IMR-90 (cell line): ENCODE measurements around the gene SSR4. TPM values are rescaled to one million over a fixed set of nuclear protein-coding genes. Genes with fewer than 3 reads are reported as not detected.

ENCODE experiments used
- ATAC-seq: fragments of 200-7000 bp; cut with Tn5 transposase; 2 replicates; pipeline ENCODE4 v1.9.1; 2020; ENCODE audit warnings: low read depth, mild to moderate bottlenecking, moderate library complexity
- BruUV-seq: library from RNA; stranded (reverse); fragments of 400-500 nt; replicated peaks from 2 replicates; lab custom pipeline; 2021; lab: Mats Ljungman, UMichigan
- CTCF ChIA-PET: fragments of 300-600 bp; formaldehyde crosslinking; extraction: SDS; loops from one replicate; lab custom pipeline; 2021; ENCODE audit warnings: antibody characterized with exemption; lab: Yijun Ruan, JAX
- POLR2A ChIA-PET: fragments of 300-600 bp; sonication (Branson Sonifier 250); formaldehyde crosslinking; loops from one replicate; lab custom pipeline; 2022; ENCODE audit warnings: antibody characterized with exemption; ENCODE audit not compliant: unreplicated experiment; lab: Charles Lee
- DNase-seq: peaks from one replicate; pipeline ENCODE4 v3.0.0; 2013
- H2AFZ ChIP-seq: replicated peaks from 2 replicates; pipeline ENCODE3; 2013; ENCODE audit warnings: low read length, mild to moderate bottlenecking; ENCODE audit not compliant: poor library complexity
- H2AK5ac ChIP-seq: 2 replicates; pipeline ENCODE4 v1.6.1; 2013; ENCODE audit warnings: low read depth, low read length, inconsistent platforms
- H2AK9ac ChIP-seq: replicated peaks from 2 replicates; pipeline ENCODE3; 2013; ENCODE audit warnings: mild to moderate bottlenecking, low read depth, low read length, moderate library complexity; ENCODE audit not compliant: poor library complexity
- H2BK120ac ChIP-seq: 2 replicates; pipeline ENCODE4 v1.6.1; 2013; ENCODE audit warnings: low read depth, low read length, inconsistent platforms
- H2BK15ac ChIP-seq: 3 replicates; pipeline ENCODE4 v1.6.1; 2013; ENCODE audit warnings: low read depth, low read length, inconsistent platforms
- H2BK20ac ChIP-seq: 2 replicates; pipeline ENCODE4 v1.6.1; 2013; ENCODE audit warnings: low read depth, mild to moderate bottlenecking, inconsistent platforms, low read length, moderate library complexity
- H2BK5ac ChIP-seq: 2 replicates; pipeline ENCODE4 v1.6.1; 2013; ENCODE audit warnings: mild to moderate bottlenecking, low read depth, low read length, inconsistent platforms; ENCODE audit not compliant: poor library complexity, severe bottlenecking
- H3K14ac ChIP-seq: replicated peaks from 2 replicates; pipeline ENCODE4 v1.6.1; 2013; ENCODE audit warnings: low read depth, low read length, inconsistent platforms
- H3K18ac ChIP-seq: 2 replicates; pipeline ENCODE4 v1.6.1; 2013; ENCODE audit warnings: low read depth, low read length, control low read depth
- H3K23ac ChIP-seq: 2 replicates; pipeline ENCODE4 v1.6.1; 2013; ENCODE audit warnings: low read depth, low read length, inconsistent platforms
- H3K27ac ChIP-seq: 2 replicates; pipeline ENCODE4 v1.5.1; 2013; ENCODE audit warnings: mild to moderate bottlenecking, control low read depth, low read length; ENCODE audit not compliant: insufficient read depth
- H3K27me3 ChIP-seq: 2 replicates; pipeline ENCODE4 v1.6.1; 2013; ENCODE audit warnings: low read length; ENCODE audit not compliant: control insufficient read depth, insufficient read depth
- H3K36me3 ChIP-seq: 2 replicates; pipeline ENCODE4 v1.6.1; 2013; ENCODE audit warnings: low read length, mixed read lengths; ENCODE audit not compliant: control insufficient read depth, insufficient read depth
- H3K4ac ChIP-seq: 2 replicates; pipeline ENCODE4 v1.6.1; 2013; ENCODE audit warnings: low read depth, low read length, inconsistent platforms
- H3K4me1 ChIP-seq: 2 replicates; pipeline ENCODE4 v1.6.1; 2013; ENCODE audit warnings: low read length, mixed read lengths; ENCODE audit not compliant: control insufficient read depth, insufficient read depth
- H3K4me2 ChIP-seq: 2 replicates; pipeline ENCODE4 v1.6.1; 2013; ENCODE audit warnings: low read depth, mild to moderate bottlenecking, control low read depth, low read length, moderate library complexity
- H3K4me3 ChIP-seq: 2 replicates; pipeline ENCODE4 v1.5.1; 2013; ENCODE audit warnings: low read depth, mild to moderate bottlenecking, control low read depth, low read length, moderate library complexity; ENCODE audit not compliant: insufficient read depth
- H3K56ac ChIP-seq: 2 replicates; pipeline ENCODE4 v1.6.1; 2013; ENCODE audit warnings: low read length, inconsistent platforms; ENCODE audit not compliant: insufficient read depth; ENCODE audit errors: extremely low read depth
- H3K79me1 ChIP-seq, 2 experiments: 2 replicates each; pipeline ENCODE4 v1.6.1; 2013; ENCODE audit warnings: low read length in 2 of 2, inconsistent platforms in 1 of 2, low read depth in 1 of 2
- H3K9ac ChIP-seq: 2 replicates; pipeline ENCODE4 v1.6.1; 2013; ENCODE audit warnings: low read depth, low read length, control low read depth
- H3K9me1 ChIP-seq: 2 replicates; pipeline ENCODE4 v1.6.1; 2013; ENCODE audit warnings: low read length, inconsistent platforms; ENCODE audit not compliant: insufficient read depth
- H3K9me3 ChIP-seq: 2 replicates; pipeline ENCODE4 v1.6.1; 2013; ENCODE audit warnings: low read length; ENCODE audit not compliant: control insufficient read depth, insufficient read depth
- H4K20me1 ChIP-seq: 2 replicates; pipeline ENCODE4 v1.6.1; 2013; ENCODE audit warnings: low read length, inconsistent platforms; ENCODE audit not compliant: insufficient read depth
- H4K5ac ChIP-seq: 2 replicates; pipeline ENCODE4 v1.6.1; 2013; ENCODE audit warnings: mild to moderate bottlenecking, low read depth, low read length, control low read depth
- H4K8ac ChIP-seq, 2 experiments: 2 replicates each; pipeline ENCODE4 v1.6.1; 2013; ENCODE audit warnings: low read depth in 2 of 2, low read length in 2 of 2, control low read depth in 1 of 2, inconsistent platforms in 1 of 2
- H4K91ac ChIP-seq: 2 replicates; pipeline ENCODE4 v1.6.1; 2013; ENCODE audit warnings: low read depth, low read length, inconsistent platforms; ENCODE audit not compliant: insufficient read depth
- CEBPB ChIP-seq: IDR thresholded peaks from 2 replicates; pipeline ENCODE4 v1.6.1; 2012; ENCODE audit warnings: low read depth, low read length, improper control_type of control experiment
- CHD1 ChIP-seq: IDR thresholded peaks from 2 replicates; pipeline ENCODE4 v1.6.1; 2012; ENCODE audit warnings: low read depth, low read length, improper control_type of control experiment
- FOS ChIP-seq: fragments of 150-350 bp; IDR thresholded peaks from 2 replicates; pipeline ENCODE4 v1.6.1; 2016; ENCODE audit warnings: low read depth, low read length
- MAFK ChIP-seq: IDR thresholded peaks from 2 replicates; pipeline ENCODE4 v1.6.1; 2012; ENCODE audit warnings: low read depth, low read length, improper control_type of control experiment
- MAZ ChIP-seq: IDR thresholded peaks from 2 replicates; pipeline ENCODE4 v1.6.1; 2012; ENCODE audit warnings: low read depth, mild to moderate bottlenecking, low read length, improper control_type of control experiment, moderate library complexity, borderline replicate concordance
- POLR2A ChIP-seq: IDR thresholded peaks from 2 replicates; pipeline ENCODE4 v1.6.1; 2012; ENCODE audit warnings: mild to moderate bottlenecking, low read depth, low read length
- RFX5 ChIP-seq: IDR thresholded peaks from 2 replicates; pipeline ENCODE4 v1.8.0; 2012; ENCODE audit warnings: low read depth, mild to moderate bottlenecking, low read length, moderate library complexity
- SMC3 ChIP-seq: fragments of 150-350 bp; IDR thresholded peaks from 2 replicates; pipeline ENCODE4 v1.6.1; 2016; ENCODE audit warnings: low read depth, mild to moderate bottlenecking, antibody characterized with exemption, low read length, moderate library complexity
- WGBS, 2 experiments: methylation state at CpG; one replicate each; pipeline versions ENCODE4 v1.1.5 to v1.1.7; 2013; ENCODE audit warnings: missing lambda C conversion rate in 2 of 2; ENCODE audit not compliant: insufficient read length in 1 of 2; ENCODE audit errors: extremely low coverage in 2 of 2; 5-methylcytosine and 5-hydroxymethylcytosine counted together
- dilution Hi-C: fragments of 300-500 bp; cut with HindIII; formaldehyde crosslinking; loops from one replicate; pipeline ENCODE4 v1.14.3; 2018; ENCODE audit warnings: low sequenced_read_pairs; ENCODE audit not compliant: unreplicated experiment
- in situ Hi-C: fragments of 300-500 bp; cut with MboI; formaldehyde crosslinking; loops from 3 replicates; pipeline ENCODE4 v1.14.3; 2019; ENCODE audit warnings: low sequenced_read_pairs, inconsistent platforms, mixed read lengths
- intact Hi-C: fragments of 100-400 bp; cut with micrococcal nuclease; formaldehyde crosslinking; loops from 2 replicates; pipeline ENCODE4 v1.10.0; 2022
- polyA plus RNA-seq, 3 experiments: library from polyadenylated mRNA; depleted of rRNA; stranded (reverse); fragments of >200 nt; gene quantifications; 2 replicates each; pipeline ENCODE4 v1.2.3, GENCODE V29; 2012; ENCODE audit warnings: low replicate concordance in 1 of 3
- total RNA-seq: library from RNA; depleted of rRNA; stranded (reverse); fragments of >200 nt; gene quantifications from 2 replicates; pipeline ENCODE4 v1.2.3, GENCODE V29; 2012
- TF ChIP-seq, protein P1 (sequence below): fragments of 150-350 bp; IDR thresholded peaks from 2 replicates; pipeline ENCODE4 v1.6.1; 2016; ENCODE audit warnings: low read depth, mild to moderate bottlenecking, low read length, moderate library complexity, borderline replicate concordance
- TF ChIP-seq, protein P2 (sequence below): fragments of 150-350 bp; IDR thresholded peaks from 2 replicates; pipeline ENCODE4 v1.6.1; 2017; ENCODE audit warnings: mild to moderate bottlenecking, antibody characterized with exemption, low read length, low read depth
- TF ChIP-seq, protein P3 (sequence below): conservative IDR thresholded peaks from 2 replicates; pipeline ENCODE4 v1.5.1; 2012; ENCODE audit warnings: mild to moderate bottlenecking, low read depth, low read length, improper control_type of control experiment

SSR4 gene
- total and polyA plus RNA-seq, 2 of the 4 experiments (the other 2 are of a cell fraction) = 141 to 480 TPM

DNA sequence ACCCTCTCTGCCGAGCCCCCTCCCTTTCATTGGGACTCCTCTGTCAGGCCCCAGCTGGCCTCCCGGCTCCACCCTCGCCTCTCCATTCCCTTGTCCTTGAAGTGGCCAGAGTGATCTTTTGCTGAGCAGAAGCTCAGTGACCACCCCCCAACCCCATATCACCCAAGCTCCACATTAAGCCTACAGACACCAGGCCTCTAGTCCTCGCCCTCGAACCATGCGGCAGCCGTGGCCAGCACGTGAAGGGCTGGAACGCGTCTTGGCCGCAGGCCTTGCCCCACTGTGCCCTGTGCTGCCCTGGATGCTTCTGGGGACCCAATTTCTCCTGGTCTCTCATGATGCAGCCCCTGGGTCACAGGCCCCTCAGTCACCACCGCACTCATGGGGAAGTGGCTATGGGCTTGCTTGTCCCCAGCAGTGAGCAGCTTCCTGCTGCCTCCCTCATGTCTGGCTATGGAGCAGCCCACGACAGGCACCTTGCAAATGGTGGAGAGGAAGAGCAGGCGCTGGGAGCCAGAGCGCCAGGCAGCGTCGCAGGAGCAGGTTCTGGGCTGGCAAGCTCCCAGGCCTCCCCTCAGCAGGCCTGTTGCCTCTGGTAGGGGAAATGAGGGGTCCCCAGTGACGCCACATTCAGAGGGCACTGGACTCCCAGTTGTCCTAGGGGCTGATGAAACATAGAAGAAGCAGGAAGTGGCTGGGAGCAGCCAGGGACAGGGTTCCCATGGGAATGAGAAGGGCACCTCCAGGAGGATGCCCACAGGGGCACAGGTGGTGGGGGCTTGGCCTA is 14.4 kb upstream of the SSR4 start:
- no peak overlapping the region for H3K18ac ChIP-seq
- no TSS peak for BruUV-seq
- no peak overlapping the region for H3K27ac ChIP-seq
- DNase-seq (no peak), ATAC-seq (no peak)
- H3K14ac ChIP-seq = no peak overlapping the region
- no peak overlapping the region for H4K5ac ChIP-seq
- in situ Hi-C loops (no loop called here), dilution Hi-C loops (no loop called here), intact Hi-C loops (no loop called here)
- H2BK15ac ChIP-seq = no peak overlapping the region
- no peak overlapping the region for H2BK5ac ChIP-seq
- H3K4ac ChIP-seq = no peak overlapping the region
- H3K56ac ChIP-seq = no peak overlapping the region
- no peaks in the 10 kb centered on the region for H3K27me3 ChIP-seq
- no peak overlapping the region for H3K23ac ChIP-seq
- H3K9me1 ChIP-seq = no peaks in the 10 kb centered on the region
- no peaks in the 10 kb centered on the region for H3K79me1 ChIP-seq
- peaks cover 2% of the 10 kb centered on the region; the same call in 1 of the 2 replicates for H3K36me3 ChIP-seq
- no peak overlapping the region for H3K4me3 ChIP-seq
- H2BK120ac ChIP-seq = no peak overlapping the region
- H4K8ac ChIP-seq = no peak overlapping the region; a peak in 1 of 4 replicates
- no peak overlapping the region for H4K91ac ChIP-seq
- ChIA-PET POLR2A (no interaction called here), CTCF (interaction anchor here (0.6 kb wide), 1 partner anchor 35 kb away, joined by 5 read pairs; no protein-coding TSS in a partner anchor)
- TF ChIP-seq CEBPB = no peak
- TF ChIP-seq RFX5 = no peak
- TF ChIP-seq, protein P1, sequence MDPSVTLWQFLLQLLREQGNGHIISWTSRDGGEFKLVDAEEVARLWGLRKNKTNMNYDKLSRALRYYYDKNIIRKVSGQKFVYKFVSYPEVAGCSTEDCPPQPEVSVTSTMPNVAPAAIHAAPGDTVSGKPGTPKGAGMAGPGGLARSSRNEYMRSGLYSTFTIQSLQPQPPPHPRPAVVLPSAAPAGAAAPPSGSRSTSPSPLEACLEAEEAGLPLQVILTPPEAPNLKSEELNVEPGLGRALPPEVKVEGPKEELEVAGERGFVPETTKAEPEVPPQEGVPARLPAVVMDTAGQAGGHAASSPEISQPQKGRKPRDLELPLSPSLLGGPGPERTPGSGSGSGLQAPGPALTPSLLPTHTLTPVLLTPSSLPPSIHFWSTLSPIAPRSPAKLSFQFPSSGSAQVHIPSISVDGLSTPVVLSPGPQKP = no peak
- TF ChIP-seq, protein P2, sequence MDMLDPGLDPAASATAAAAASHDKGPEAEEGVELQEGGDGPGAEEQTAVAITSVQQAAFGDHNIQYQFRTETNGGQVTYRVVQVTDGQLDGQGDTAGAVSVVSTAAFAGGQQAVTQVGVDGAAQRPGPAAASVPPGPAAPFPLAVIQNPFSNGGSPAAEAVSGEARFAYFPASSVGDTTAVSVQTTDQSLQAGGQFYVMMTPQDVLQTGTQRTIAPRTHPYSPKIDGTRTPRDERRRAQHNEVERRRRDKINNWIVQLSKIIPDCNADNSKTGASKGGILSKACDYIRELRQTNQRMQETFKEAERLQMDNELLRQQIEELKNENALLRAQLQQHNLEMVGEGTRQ = no peak
- no peak for TF ChIP-seq CHD1
- no peak for TF ChIP-seq MAZ
- no peak for TF ChIP-seq MAFK
- no peak for TF ChIP-seq SMC3
- TF ChIP-seq, protein P3, sequence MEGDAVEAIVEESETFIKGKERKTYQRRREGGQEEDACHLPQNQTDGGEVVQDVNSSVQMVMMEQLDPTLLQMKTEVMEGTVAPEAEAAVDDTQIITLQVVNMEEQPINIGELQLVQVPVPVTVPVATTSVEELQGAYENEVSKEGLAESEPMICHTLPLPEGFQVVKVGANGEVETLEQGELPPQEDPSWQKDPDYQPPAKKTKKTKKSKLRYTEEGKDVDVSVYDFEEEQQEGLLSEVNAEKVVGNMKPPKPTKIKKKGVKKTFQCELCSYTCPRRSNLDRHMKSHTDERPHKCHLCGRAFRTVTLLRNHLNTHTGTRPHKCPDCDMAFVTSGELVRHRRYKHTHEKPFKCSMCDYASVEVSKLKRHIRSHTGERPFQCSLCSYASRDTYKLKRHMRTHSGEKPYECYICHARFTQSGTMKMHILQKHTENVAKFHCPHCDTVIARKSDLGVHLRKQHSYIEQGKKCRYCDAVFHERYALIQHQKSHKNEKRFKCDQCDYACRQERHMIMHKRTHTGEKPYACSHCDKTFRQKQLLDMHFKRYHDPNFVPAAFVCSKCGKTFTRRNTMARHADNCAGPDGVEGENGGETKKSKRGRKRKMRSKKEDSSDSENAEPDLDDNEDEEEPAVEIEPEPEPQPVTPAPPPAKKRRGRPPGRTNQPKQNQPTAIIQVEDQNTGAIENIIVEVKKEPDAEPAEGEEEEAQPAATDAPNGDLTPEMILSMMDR = no peak
- TF ChIP-seq FOS = no peak
- no peak for TF ChIP-seq POLR2A
- H3K4me2 ChIP-seq = no peak overlapping the region
- H2AK5ac ChIP-seq = no peak overlapping the region; the same call in 1 of the 2 replicates
- H4K20me1 ChIP-seq = no peaks in the 10 kb centered on the region
- no peaks in the 10 kb centered on the region; the same call in 1 of the 2 replicates for H3K9me3 ChIP-seq
- no peak overlapping the region for H2BK20ac ChIP-seq
- H2AK9ac ChIP-seq = no peak overlapping the region
- 86% methylated on average over 10 of the region's 18 CpGs; no CpG with 5 or more reads in 1 of the 2 experiments for WGBS, 2 experiments
- H2AFZ ChIP-seq = no peak overlapping the region
- no peak overlapping the region for H3K9ac ChIP-seq
- H3K4me1 ChIP-seq = no peaks in the 10 kb centered on the region
